G401 (cell line): ENCODE data around the gene RADIL. TPM values are rescaled to one million over a fixed set of nuclear protein-coding genes. Genes with fewer than 3 reads are reported as not detected.
A peak's percentile ranks its signal among the peaks of the same experiment; 100 is the strongest.
"Not testable (repeated sequence)": the region's sequence is repeated elsewhere in the genome, so short reads cannot be mapped to it uniquely, and the experiment has no call there.

Experiments used
- DNase-seq: peaks from one replicate; pipeline ENCODE4 v3.0.0-alpha.2; 2015; ENCODE audit warnings: low spot score
- in situ Hi-C: cut with HindIII; loops from 2 replicates; pipeline ENCODE4 v1.10.0; 2016; ENCODE audit warnings: low sequenced_read_pairs, mixed read lengths
- total RNA-seq: library from RNA; depleted of rRNA; stranded (reverse); fragments of >200 nt; shearing (Covaris generic); gene quantifications from 2 replicates; pipeline ENCODE4 v1.2.3, GENCODE V29; 2014; rRNA removed

RADIL gene
- 7.3 and 14.8 TPM in 2 replicates for total RNA-seq

- in situ Hi-C loops = no loop called here
- peak; percentile 98 for DNase-seq
Measured at GRCh38 chr7:4883372-4884144, at the start of gene RADIL. TSS of gene RADIL (minus strand) at chr7:4883716. CDS start at chr7:4878139, 5,577 bp downstream.

- in situ Hi-C loops = no loop called here
- peak; percentile 28 for DNase-seq
Measured at GRCh38 chr7:4931943-4932342, 48.4 kb upstream of the RADIL start.

- in situ Hi-C loops = no loop called here
- no peak for DNase-seq
Measured at GRCh38 chr7:4929005-4929404, 45.5 kb upstream of the RADIL start.

- DNase-seq = no peak
- in situ Hi-C loops = no loop called here
Measured at GRCh38 chr7:4928445-4928844, 44.9 kb upstream of the RADIL start.

GRCh38 chr7:4919969-4920766 is 36.7 kb upstream of the RADIL start:
- DNase-seq = no peak
- in situ Hi-C loops = no loop called here

GRCh38 chr7:4916113-4916512 is 32.6 kb upstream of the RADIL start:
- no peak for DNase-seq

GRCh38 chr7:4911111-4911828 is 27.8 kb upstream of the RADIL start:
- no peak for DNase-seq
- in situ Hi-C loops = no loop called here

More at GRCh38 chr7:4916113-4916512, 32.6 kb upstream of the RADIL start:
- in situ Hi-C loops = no loop called here

- in situ Hi-C loops = no loop called here
- DNase-seq = no peak
Measured at GRCh38 chr7:4906682-4907081, 23.2 kb upstream of the RADIL start.

GRCh38 chr7:4905171-4905570 is 21.7 kb upstream of the RADIL start:
- no peak for DNase-seq
- in situ Hi-C loops = no loop called here

- in situ Hi-C loops = no loop called here
- no peak for DNase-seq
Measured at GRCh38 chr7:4904346-4904745, 20.8 kb upstream of the RADIL start.

GRCh38 chr7:4895766-4896165 is 12.2 kb upstream of the RADIL start:
- no peak for DNase-seq
- in situ Hi-C loops = no loop called here

- in situ Hi-C loops = no loop called here
- DNase-seq = no peak
Measured at GRCh38 chr7:4894482-4894881, 11.0 kb upstream of the RADIL start.

GRCh38 chr7:4893929-4894475 is 10.5 kb upstream of the RADIL start:
- in situ Hi-C loops = no loop called here
- no peak for DNase-seq

- in situ Hi-C loops = not testable (repeated sequence)
Measured at GRCh38 chr7:4893188-4893587, 9.7 kb upstream of the RADIL start.

GRCh38 chr7:4891522-4891921 is 8.0 kb upstream of the RADIL start:
- in situ Hi-C loops, DNase-seq: not testable (repeated sequence)

More at GRCh38 chr7:4893188-4893587, 9.7 kb upstream of the RADIL start:
- DNase-seq = not testable (repeated sequence)

GRCh38 chr7:4889682-4890081 is 6.2 kb upstream of the RADIL start:
- in situ Hi-C loops = no loop called here
- DNase-seq = no peak

GRCh38 chr7:4888161-4888560 is 4.6 kb upstream of the RADIL start:
- in situ Hi-C loops = no loop called here
- no peak for DNase-seq

GRCh38 chr7:4886671-4887070 is 3.2 kb upstream of the RADIL start:
- no peak for DNase-seq
- in situ Hi-C loops = no loop called here

GRCh38 chr7:4885317-4885807 is 1.8 kb upstream of the RADIL start:
- in situ Hi-C loops = no loop called here

More at GRCh38 chr7:4885317-4885807, 1.8 kb upstream of the RADIL start:
- DNase-seq = no peak
